ENCODE results near the gene E2F2.

Gene E2F2
- total RNA-seq = 2.0 to 32.3 (median 18.5) reads per million in 18 experiments

- peak; percentile 88 to 91 for DNase-seq
Observed at GRCh38 chr1:23530747-23531561, at the start of gene E2F2. Gene E2F2 (minus strand): TSS chr1:23531233. CDS start chr1:23530793, 440 bp downstream.

GRCh38 chr1:23578997-23579363 is 47.9 kb upstream of the E2F2 start:
- DNase-seq = no peak

- DNase-seq = peak; percentile 61 to 84
Observed at GRCh38 chr1:23578311-23578996, 47.4 kb upstream of the E2F2 start.

- peak; percentile 80 to 89 for DNase-seq
Observed at GRCh38 chr1:23577056-23578004, 46.3 kb upstream of the E2F2 start.

- DNase-seq = no peak
Observed at GRCh38 chr1:23576338-23577055, 45.5 kb upstream of the E2F2 start.

GRCh38 chr1:23575226-23575810 is 44.3 kb upstream of the E2F2 start:
- DNase-seq = no peak

- no peak for DNase-seq
Observed at GRCh38 chr1:23574265-23574754, 43.3 kb upstream of the E2F2 start.

GRCh38 chr1:23573574-23574182 is 42.6 kb upstream of the E2F2 start:
- DNase-seq = no peak

GRCh38 chr1:23571465-23571864 is 40.4 kb upstream of the E2F2 start:
- DNase-seq = no peak

- no peak for DNase-seq
Observed at GRCh38 chr1:23570001-23570691, 39.1 kb upstream of the E2F2 start.

GRCh38 chr1:23568608-23569383 is 37.8 kb upstream of the E2F2 start:
- no peak for DNase-seq

GRCh38 chr1:23567996-23568607 is 37.1 kb upstream of the E2F2 start:
- no peak for DNase-seq

- no peak for DNase-seq
Observed at GRCh38 chr1:23567629-23567995, 36.6 kb upstream of the E2F2 start.

GRCh38 chr1:23566304-23566703 is 35.3 kb upstream of the E2F2 start:
- DNase-seq = no peak

GRCh38 chr1:23565776-23566175 is 34.7 kb upstream of the E2F2 start:
- DNase-seq = no peak

- no peak for DNase-seq
Observed at GRCh38 chr1:23564529-23565122, 33.6 kb upstream of the E2F2 start.

- DNase-seq = no peak
Observed at GRCh38 chr1:23563755-23564374, 32.8 kb upstream of the E2F2 start.

- no peak for DNase-seq
Observed at GRCh38 chr1:23563003-23563402, 32.0 kb upstream of the E2F2 start.
